AG09319 (cell line): ENCODE measurements around the gene WNT16.

Source experiments
- DNase-seq: peaks from one replicate; pipeline ENCODE4 v3.0.0-alpha.2; 2010; ENCODE audit warnings: low read depth; ENCODE audit errors: extremely low read depth
- TF ChIP-seq, protein P1 (sequence below): IDR thresholded peaks from 2 replicates; pipeline ENCODE4 v1.5.1; 2011; ENCODE audit warnings: low read depth, mild to moderate bottlenecking, inconsistent platforms, low read length, moderate library complexity

The WNT16 gene, protein sequence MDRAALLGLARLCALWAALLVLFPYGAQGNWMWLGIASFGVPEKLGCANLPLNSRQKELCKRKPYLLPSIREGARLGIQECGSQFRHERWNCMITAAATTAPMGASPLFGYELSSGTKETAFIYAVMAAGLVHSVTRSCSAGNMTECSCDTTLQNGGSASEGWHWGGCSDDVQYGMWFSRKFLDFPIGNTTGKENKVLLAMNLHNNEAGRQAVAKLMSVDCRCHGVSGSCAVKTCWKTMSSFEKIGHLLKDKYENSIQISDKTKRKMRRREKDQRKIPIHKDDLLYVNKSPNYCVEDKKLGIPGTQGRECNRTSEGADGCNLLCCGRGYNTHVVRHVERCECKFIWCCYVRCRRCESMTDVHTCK

GRCh38 chr7:121328508-121329190 lies at the start of gene WNT16:
Gene WNT16, plus strand, starts transcription at chr7:121329000. Its CDS starts 293 bp downstream, at chr7:121329293.
- DNase-seq = no peak
- TF ChIP-seq, protein P1, sequence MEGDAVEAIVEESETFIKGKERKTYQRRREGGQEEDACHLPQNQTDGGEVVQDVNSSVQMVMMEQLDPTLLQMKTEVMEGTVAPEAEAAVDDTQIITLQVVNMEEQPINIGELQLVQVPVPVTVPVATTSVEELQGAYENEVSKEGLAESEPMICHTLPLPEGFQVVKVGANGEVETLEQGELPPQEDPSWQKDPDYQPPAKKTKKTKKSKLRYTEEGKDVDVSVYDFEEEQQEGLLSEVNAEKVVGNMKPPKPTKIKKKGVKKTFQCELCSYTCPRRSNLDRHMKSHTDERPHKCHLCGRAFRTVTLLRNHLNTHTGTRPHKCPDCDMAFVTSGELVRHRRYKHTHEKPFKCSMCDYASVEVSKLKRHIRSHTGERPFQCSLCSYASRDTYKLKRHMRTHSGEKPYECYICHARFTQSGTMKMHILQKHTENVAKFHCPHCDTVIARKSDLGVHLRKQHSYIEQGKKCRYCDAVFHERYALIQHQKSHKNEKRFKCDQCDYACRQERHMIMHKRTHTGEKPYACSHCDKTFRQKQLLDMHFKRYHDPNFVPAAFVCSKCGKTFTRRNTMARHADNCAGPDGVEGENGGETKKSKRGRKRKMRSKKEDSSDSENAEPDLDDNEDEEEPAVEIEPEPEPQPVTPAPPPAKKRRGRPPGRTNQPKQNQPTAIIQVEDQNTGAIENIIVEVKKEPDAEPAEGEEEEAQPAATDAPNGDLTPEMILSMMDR = no peak

DNA sequence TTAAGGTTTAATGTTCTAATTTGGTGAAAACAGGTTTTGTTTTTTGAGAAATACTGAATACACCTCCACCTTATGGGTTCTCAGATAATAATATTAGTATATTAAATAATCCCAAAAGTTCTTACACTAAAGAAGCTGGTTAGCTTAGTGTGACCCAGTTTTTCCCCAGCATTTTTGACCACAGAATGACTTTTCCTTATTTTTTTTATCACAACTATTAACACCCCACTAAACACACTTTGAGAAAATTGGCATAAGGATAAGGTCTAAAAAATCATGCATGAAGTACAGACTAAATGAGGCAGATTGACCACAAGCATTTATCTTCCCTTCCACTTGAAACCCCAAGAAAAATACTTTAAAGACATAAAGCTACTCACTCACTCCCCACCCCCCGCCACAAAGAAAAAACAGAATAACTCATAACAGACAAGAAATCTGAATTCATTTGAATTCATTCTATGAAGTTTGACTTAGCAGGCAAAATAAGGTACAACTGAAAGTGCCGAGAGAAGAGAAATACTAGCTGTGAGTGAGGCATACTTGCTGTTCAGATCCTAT lies 49.7 kb upstream of the WNT16 start:
- no peak for DNase-seq
- TF ChIP-seq, protein P1 = no peak

GRCh38 chr7:121279822-121280221 lies 49.0 kb upstream of the WNT16 start:
- DNase-seq = no peak
- TF ChIP-seq, protein P1 = no peak

DNA sequence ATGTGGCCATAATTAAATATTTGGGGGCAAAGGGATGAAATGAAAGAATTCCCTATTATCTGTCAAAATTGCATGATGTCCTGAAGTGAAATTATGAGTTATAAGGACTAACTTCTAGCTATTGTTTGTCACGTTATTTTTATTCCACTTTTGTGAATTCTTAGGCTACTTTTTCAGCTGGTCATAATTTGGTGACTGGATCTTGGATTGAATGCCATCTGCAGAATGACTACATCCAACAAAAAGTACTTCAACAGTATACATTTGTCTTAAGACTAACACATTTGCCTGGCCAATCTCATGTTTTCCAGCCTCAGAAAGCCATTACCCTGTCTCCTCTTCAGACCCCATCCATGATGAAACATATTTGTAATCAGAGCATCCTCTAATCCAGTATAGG lies 48.1 kb upstream of the WNT16 start:
- TF ChIP-seq, protein P1 = no peak
- no peak for DNase-seq

DNA sequence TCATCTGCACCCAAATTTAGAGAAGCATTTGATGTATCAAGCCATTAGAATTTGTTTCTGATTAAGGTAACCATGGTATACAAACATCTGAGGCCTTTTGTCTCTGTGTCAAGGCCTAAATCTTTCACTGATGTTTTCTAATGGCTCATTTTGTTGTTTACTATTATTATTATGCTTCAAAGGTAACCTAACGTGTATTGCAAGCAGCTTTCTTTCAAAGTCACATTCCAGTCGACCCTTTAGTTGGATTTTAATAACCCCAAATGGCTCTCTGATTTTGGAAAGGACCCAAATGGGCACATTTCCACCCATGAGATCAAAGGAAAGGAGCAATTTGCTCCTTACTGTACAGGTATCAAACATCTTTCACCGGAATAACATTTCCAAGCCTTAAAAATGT lies 46.7 kb upstream of the WNT16 start:
- DNase-seq = no peak
- TF ChIP-seq, protein P1 = no peak

- TF ChIP-seq, protein P1 = no peak
- no peak for DNase-seq
Observed at GRCh38 chr7:121285066-121285667, 43.6 kb upstream of the WNT16 start.
